ENCODE data around the gene TAOK2. TPM values are rescaled to one million over a fixed set of nuclear protein-coding genes. Genes with fewer than 3 reads are reported as not detected.
"Not testable (repeated sequence)": the region's sequence is repeated elsewhere in the genome, so short reads cannot be mapped to it uniquely, and the experiment has no call there.

The TAOK2 gene
- total RNA-seq, 1 donor from 2014 or later = 35.0 TPM

DNA sequence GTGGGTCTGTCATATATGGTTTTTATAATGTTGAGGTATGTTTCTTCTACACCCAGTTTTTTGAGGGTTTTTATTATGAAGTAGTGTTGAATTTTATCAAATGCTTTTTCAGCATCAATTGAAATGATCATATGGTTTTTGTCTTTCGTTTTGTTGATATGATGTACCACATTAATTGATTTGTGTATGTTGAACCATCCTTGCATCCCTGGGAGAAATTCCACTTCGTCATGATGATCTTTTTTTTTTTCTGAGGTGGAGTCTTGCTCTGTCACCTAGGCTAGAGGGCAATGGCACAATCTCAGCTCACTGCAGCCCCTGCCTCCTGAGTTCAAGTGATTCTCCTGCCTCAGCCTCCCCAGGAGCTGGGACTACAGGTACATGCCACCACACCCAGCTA is 25.8 kb upstream of the TAOK2 start:
- peaks cover 0 to 7% (median 3%) of the 10 kb centered on the region in 3 donors for H3K4me1 ChIP-seq (ENCODE audit: control insufficient read depth in 3 of 3, insufficient read depth in 3 of 3, low read length in 3 of 3)
- no peaks in the 10 kb centered on the region for H3K36me3 ChIP-seq (ENCODE audit: control insufficient read depth in 3 of 3, insufficient read depth in 3 of 3, low read length in 3 of 3)

DNA sequence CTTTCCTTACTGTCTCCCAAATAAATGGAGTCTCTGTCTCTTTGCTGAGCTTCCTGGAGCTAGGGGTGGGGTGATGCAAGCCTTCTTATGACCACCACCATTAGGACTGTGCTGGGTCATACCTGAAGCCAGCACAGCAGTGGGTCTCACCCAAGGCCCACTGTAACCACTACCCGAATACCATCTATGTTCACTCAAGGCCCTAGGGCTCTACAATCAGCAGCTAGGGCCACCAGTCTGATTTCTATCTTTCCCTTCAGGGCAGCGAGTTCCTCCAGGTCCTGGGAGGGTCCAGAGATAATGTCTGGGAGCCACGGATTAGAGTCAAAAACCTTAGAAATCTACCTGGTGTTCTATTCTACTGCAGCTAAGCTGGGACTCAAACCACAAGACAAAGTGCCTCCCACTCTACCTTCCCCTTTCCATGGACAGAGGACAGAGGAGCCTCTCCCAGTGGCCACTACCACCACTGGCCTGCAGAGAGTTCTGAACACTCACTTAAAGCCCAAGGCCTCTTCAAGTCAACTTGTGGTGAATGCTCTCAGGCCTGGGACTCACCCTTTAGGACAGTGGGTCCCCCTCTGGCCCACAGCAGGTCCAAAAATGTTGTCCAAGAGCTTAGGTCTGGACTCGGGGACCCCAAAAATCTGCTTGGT is 22.7 kb upstream of the TAOK2 start:
- Histone ChIP-seq H3K4me1 (ENCODE audit: control insufficient read depth in 3 of 3, insufficient read depth in 3 of 3, low read length in 3 of 3) (no peaks in the 10 kb centered on the region), H3K27ac (ENCODE audit: low read depth, low read length) (no peak overlapping the region), H3K9me3 (ENCODE audit: control insufficient read depth in 3 of 3, low read length in 3 of 3) (no peaks in the 10 kb centered on the region), H3K36me3 (ENCODE audit: control insufficient read depth in 3 of 3, insufficient read depth in 3 of 3, low read length in 3 of 3) (no peaks in the 10 kb centered on the region), H3K4me3 (ENCODE audit: low read length in 3 of 3) (no peak overlapping the region), H3K9ac (ENCODE audit: low read depth in 1 of 3, low read length in 3 of 3) (no peak overlapping the region), H3K27me3 (ENCODE audit: control insufficient read depth in 3 of 3, insufficient read depth in 3 of 3, low read length in 3 of 3) (no peaks in the 10 kb centered on the region)

More for the DNA sequence above, 25.8 kb upstream of the TAOK2 start:
- no peak overlapping the region for H3K4me3 ChIP-seq (ENCODE audit: low read length in 3 of 3)
- no peak overlapping the region for H3K27ac ChIP-seq (ENCODE audit: low read depth, low read length)
- no peaks in the 10 kb centered on the region for H3K9me3 ChIP-seq (ENCODE audit: control insufficient read depth in 3 of 3, low read length in 3 of 3)
- H3K27me3 ChIP-seq (ENCODE audit: control insufficient read depth in 3 of 3, insufficient read depth in 3 of 3, low read length in 3 of 3) = no peaks in the 10 kb centered on the region
- H3K9ac ChIP-seq (ENCODE audit: low read depth in 1 of 3, low read length in 3 of 3) = no peak overlapping the region

DNA sequence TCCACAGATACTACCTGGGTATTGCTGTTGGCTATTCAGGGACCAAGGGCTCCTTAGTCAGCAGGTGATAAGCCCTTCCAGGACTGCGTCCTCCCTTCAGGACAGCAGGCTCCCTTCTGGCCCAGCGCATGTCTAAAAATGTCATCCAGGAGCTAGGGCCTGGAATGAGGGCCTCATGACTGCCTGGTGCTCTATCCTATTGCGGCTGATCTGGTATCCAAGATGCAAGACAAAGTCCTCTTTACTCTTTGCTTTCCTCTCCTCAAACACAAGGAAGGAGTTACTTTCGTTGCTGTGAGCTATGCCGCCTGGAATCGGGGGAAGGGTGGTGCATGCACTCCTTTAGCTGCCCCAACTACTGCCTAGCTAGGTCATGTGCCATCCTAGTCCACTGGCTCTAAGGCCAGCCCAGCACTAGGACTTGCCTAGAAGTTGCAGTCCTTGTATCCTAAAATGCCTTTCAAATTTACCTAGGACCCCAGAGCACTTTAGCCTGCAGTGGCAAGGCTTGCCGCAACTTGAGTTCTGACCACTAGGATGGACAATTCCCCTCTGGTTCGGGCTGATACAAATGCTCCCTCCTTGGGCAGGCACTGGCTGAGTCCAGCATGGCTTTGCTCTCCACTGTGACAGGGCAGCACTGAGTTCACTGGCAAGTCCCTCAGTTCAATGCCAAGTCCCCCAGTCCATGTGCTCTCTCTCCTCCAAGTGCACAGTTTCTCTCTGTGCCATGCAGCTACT is 21.9 kb upstream of the TAOK2 start:
- Histone ChIP-seq H3K27ac (ENCODE audit: low read depth, low read length) (no peak overlapping the region), H3K9me3 (ENCODE audit: control insufficient read depth in 3 of 3, low read length in 3 of 3) (no peaks in the 10 kb centered on the region), H3K27me3 (ENCODE audit: control insufficient read depth in 3 of 3, insufficient read depth in 3 of 3, low read length in 3 of 3) (no peaks in the 10 kb centered on the region), H3K4me3 (ENCODE audit: low read length in 3 of 3) (no peak overlapping the region), H3K9ac (ENCODE audit: low read depth in 1 of 3, low read length in 3 of 3) (no peak overlapping the region), H3K4me1 (ENCODE audit: control insufficient read depth in 3 of 3, insufficient read depth in 3 of 3, low read length in 3 of 3) (no peaks in the 10 kb centered on the region), H3K36me3 (ENCODE audit: control insufficient read depth in 3 of 3, insufficient read depth in 3 of 3, low read length in 3 of 3) (no peaks in the 10 kb centered on the region)

DNA sequence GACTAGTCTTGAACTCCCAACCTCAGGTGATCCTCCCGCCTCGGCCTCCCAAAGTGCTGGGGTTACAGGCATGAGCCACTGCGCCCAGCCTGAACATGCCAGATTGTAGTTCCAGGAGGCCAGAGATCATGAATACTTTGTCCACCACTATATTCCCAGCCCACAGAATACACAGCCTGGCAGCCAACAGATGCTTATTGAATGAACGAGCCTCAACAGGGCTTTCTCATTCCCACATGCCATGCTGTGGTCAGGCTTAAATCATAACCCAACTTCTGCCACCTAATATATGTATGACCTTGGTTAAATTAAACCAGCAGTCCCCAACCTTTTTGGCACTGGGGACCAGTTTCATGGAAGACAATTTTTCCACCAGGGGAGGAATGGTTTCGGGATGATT is 14.9 kb upstream of the TAOK2 start:
- no peak overlapping the region for H3K27ac ChIP-seq (ENCODE audit: low read depth, low read length)
- no peaks in the 10 kb centered on the region for H3K27me3 ChIP-seq (ENCODE audit: control insufficient read depth in 3 of 3, insufficient read depth in 3 of 3, low read length in 3 of 3)
- peaks cover 12 to 18% (median 16%) of the 10 kb centered on the region in 3 donors for H3K4me1 ChIP-seq (ENCODE audit: control insufficient read depth in 3 of 3, insufficient read depth in 3 of 3, low read length in 3 of 3)
- H3K9me3 ChIP-seq (ENCODE audit: control insufficient read depth in 3 of 3, low read length in 3 of 3) = no peaks in the 10 kb centered on the region
- no peak overlapping the region for H3K4me3 ChIP-seq (ENCODE audit: low read length in 3 of 3)
- no peaks in the 10 kb centered on the region for H3K36me3 ChIP-seq (ENCODE audit: control insufficient read depth in 3 of 3, insufficient read depth in 3 of 3, low read length in 3 of 3)
- H3K9ac ChIP-seq (ENCODE audit: low read depth in 1 of 3, low read length in 3 of 3) = no peak overlapping the region

DNA sequence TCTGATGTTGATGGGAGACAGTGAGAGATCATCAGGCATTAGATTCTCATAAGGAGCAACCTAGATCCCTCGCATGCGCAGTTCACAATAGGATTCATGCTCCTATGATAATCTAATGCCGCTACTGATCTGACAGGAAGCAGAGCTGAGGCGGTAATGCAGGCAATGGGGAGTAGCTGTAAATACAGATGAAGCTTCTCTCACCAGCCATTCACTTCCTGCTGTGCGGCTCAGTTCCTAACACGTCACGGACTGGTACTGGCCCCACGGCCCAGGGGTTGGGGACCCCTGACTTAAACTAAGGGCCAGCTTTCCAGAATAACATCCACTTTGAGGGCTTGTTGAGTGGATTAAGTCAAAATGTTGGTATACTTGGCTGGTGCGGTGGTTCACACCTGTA is 14.4 kb upstream of the TAOK2 start:
- peaks cover 12 to 18% (median 16%) of the 10 kb centered on the region in 3 donors for H3K4me1 ChIP-seq (ENCODE audit: control insufficient read depth in 3 of 3, insufficient read depth in 3 of 3, low read length in 3 of 3)
- H3K27me3 ChIP-seq (ENCODE audit: control insufficient read depth in 3 of 3, insufficient read depth in 3 of 3, low read length in 3 of 3) = no peaks in the 10 kb centered on the region
- H3K9me3 ChIP-seq (ENCODE audit: control insufficient read depth in 3 of 3, low read length in 3 of 3) = no peaks in the 10 kb centered on the region
- H3K27ac ChIP-seq (ENCODE audit: low read depth, low read length) = no peak overlapping the region
- H3K36me3 ChIP-seq (ENCODE audit: control insufficient read depth in 3 of 3, insufficient read depth in 3 of 3, low read length in 3 of 3) = no peaks in the 10 kb centered on the region
- H3K4me3 ChIP-seq (ENCODE audit: low read length in 3 of 3) = no peak overlapping the region
- no peak overlapping the region for H3K9ac ChIP-seq (ENCODE audit: low read depth in 1 of 3, low read length in 3 of 3)

DNA sequence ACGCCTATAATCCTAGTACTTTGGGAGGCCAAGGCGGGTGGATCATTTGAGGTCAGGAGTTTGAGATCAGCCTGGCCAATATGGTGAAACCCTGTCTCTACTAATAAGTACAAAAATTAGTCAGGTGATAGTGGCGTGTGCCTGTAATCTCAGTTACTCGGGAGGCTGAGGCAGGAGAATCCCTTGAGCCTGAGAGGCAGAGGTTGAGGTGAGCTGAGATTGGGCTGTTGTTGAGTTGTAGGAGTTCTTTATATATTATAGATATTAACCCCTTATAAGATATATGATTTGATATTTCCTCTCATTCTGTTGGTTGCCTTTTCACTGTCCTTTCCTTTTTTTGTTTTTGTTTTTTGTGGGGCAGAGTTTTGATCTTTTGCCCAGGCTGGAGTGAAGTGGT is 13.8 kb upstream of the TAOK2 start:
- H3K36me3 ChIP-seq (ENCODE audit: control insufficient read depth in 3 of 3, insufficient read depth in 3 of 3, low read length in 3 of 3); H3K4me3 ChIP-seq (ENCODE audit: low read length in 3 of 3); H3K27ac ChIP-seq (ENCODE audit: low read depth, low read length); H3K9me3 ChIP-seq (ENCODE audit: control insufficient read depth in 3 of 3, low read length in 3 of 3); H3K9ac ChIP-seq (ENCODE audit: low read depth in 1 of 3, low read length in 3 of 3); H3K27me3 ChIP-seq (ENCODE audit: control insufficient read depth in 3 of 3, insufficient read depth in 3 of 3, low read length in 3 of 3): not testable (repeated sequence)
- peaks cover 12 to 18% (median 18%) of the 10 kb centered on the region in 3 donors for H3K4me1 ChIP-seq (ENCODE audit: control insufficient read depth in 3 of 3, insufficient read depth in 3 of 3, low read length in 3 of 3)

DNA sequence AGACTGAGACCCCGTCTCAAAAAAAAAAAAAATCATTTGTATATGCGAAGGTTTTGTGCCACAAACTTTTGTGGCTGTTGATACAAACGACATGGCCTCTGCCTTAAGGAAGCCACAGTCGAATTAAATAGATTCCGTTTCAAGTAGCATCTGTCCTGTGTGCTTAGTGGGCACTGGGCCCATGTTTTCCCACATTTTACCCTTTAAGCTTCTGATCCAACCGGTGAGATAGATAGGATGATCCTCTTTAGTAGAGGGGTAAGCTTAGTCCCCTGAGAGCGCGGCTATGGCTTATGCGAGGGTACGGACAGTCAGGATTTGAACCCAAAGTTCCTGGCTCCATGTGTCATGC is 12.6 kb upstream of the TAOK2 start:
- Histone ChIP-seq H3K9me3 (ENCODE audit: control insufficient read depth in 3 of 3, low read length in 3 of 3) (no peaks in the 10 kb centered on the region), H3K4me1 (ENCODE audit: control insufficient read depth in 3 of 3, insufficient read depth in 3 of 3, low read length in 3 of 3) (peaks cover 12 to 19% (median 18%) of the 10 kb centered on the region in 3 donors), H3K36me3 (ENCODE audit: control insufficient read depth in 3 of 3, insufficient read depth in 3 of 3, low read length in 3 of 3) (peaks cover 0 to 6% (median 0%) of the 10 kb centered on the region in 3 donors), H3K27ac (ENCODE audit: low read depth, low read length) (peak overlapping the region; percentile 85), H3K9ac (ENCODE audit: low read depth in 1 of 3, low read length in 3 of 3) (peak overlapping the region in 2 of 3 donors; percentile 85 to 87), H3K27me3 (ENCODE audit: control insufficient read depth in 3 of 3, insufficient read depth in 3 of 3, low read length in 3 of 3) (no peaks in the 10 kb centered on the region), H3K4me3 (ENCODE audit: low read length in 3 of 3) (peak overlapping the region; percentile 89 to 90 (median 89))

DNA sequence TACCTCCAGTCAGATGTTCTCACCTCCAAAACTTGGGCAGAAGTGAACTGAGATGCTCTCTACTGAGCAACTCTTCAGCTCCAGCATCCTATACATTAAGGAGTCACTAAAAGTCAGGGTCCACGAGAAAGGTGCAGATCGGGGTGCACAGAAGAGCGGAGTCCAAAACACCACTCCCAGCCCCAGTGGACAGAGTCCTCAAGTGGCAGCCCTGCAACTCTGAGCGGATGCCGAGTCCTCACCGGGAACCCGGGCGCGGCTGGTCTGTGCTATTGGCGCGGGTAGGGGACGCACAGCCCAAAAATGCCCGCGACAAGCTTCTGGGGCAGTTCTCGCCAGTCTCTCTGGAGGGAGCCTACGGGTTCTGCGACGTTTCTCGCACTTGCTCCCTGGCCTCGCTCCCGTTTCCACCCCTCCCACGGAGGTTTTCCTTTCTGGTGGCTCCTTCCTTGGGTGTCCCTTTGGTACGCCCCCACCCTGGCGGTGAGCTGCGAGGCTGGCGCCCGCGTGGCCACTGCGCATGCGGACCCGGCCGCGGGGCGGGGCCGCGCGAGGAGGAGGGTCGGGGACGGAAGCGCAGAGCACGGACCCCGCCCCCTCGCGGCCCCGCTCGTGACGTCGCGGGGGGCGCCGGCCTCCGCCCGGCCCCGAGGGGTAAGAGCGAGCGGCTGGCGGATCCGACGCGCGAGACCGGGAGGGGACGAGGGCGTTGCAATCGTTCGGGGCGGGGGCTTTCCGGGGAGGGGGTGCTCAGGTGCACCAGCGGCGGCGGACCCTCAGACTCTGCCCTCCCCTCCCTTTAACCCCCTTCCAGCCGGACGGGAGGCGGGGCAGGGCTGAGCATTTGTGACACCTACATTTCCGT is 12.0 kb upstream of the TAOK2 start, which contains the start of gene TMEM219:
TMEM219 (plus strand) TSS at position 601 of the 865 bp plus-strand sequence. CDS start 1,065 bp downstream, outside the sequence.
- peak within 1 kb of the TSS; percentile 85 for H3K27ac ChIP-seq (ENCODE audit: low read depth, low read length)
- peak within 1 kb of the TSS; percentile 89 to 90 (median 89) for H3K4me3 ChIP-seq (ENCODE audit: low read length in 3 of 3)
- peak within 1 kb of the TSS; percentile 77 to 87 (median 85) for H3K9ac ChIP-seq (ENCODE audit: low read depth in 1 of 3, low read length in 3 of 3)
- no peaks in the 10 kb centered on the region for H3K27me3 ChIP-seq (ENCODE audit: control insufficient read depth in 3 of 3, insufficient read depth in 3 of 3, low read length in 3 of 3)
- H3K36me3 ChIP-seq (ENCODE audit: control insufficient read depth in 3 of 3, insufficient read depth in 3 of 3, low read length in 3 of 3) = peaks cover 0 to 6% (median 0%) of the 10 kb centered on the region in 3 donors
- H3K9me3 ChIP-seq (ENCODE audit: control insufficient read depth in 3 of 3, low read length in 3 of 3) = no peaks in the 10 kb centered on the region
- peaks cover 12 to 19% (median 18%) of the 10 kb centered on the region in 3 donors for H3K4me1 ChIP-seq (ENCODE audit: control insufficient read depth in 3 of 3, insufficient read depth in 3 of 3, low read length in 3 of 3)

DNA sequence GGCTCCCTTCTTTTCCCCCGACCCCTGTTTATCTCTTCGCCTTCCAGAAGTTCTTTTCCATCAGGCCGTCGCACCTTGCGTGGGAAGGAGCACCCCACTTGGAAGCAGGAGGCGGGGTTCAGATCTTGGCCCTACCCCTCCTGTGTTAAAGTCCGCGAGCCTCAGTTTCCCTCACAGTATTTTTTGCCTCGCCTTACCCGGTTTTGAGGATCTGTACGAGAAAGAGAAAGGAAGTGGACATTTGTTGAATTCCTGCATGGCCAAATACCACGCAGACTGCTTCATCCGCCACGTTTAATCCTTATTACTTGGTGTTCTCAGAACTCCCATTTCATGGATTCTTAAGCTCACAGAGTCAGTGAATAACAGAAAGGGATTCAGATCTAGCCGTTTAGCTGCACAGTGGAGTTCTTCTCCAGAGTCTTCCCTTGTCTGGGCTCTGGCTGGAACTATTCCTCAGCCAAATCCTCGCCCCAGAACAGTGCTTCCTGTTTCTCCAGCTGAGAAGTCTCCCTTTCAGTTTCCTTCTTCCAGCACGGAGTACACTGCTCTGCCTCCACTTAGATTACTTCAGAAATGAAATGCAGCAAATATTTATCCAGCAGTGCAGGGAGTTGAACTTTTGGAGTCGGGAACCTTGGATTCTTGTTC is 11.2 kb upstream of the TAOK2 start:
- H3K36me3 ChIP-seq (ENCODE audit: control insufficient read depth in 3 of 3, insufficient read depth in 3 of 3, low read length in 3 of 3) = peaks cover 0 to 6% (median 0%) of the 10 kb centered on the region in 3 donors
- H3K4me1 ChIP-seq (ENCODE audit: control insufficient read depth in 3 of 3, insufficient read depth in 3 of 3, low read length in 3 of 3) = peaks cover 12 to 19% (median 18%) of the 10 kb centered on the region in 3 donors
- peak overlapping the region; percentile 77 to 87 (median 85) for H3K9ac ChIP-seq (ENCODE audit: low read depth in 1 of 3, low read length in 3 of 3)
- peak overlapping the region; percentile 89 to 90 (median 89) for H3K4me3 ChIP-seq (ENCODE audit: low read length in 3 of 3)
- H3K27ac ChIP-seq (ENCODE audit: low read depth, low read length) = peak overlapping the region; percentile 85
- H3K9me3 ChIP-seq (ENCODE audit: control insufficient read depth in 3 of 3, low read length in 3 of 3) = no peaks in the 10 kb centered on the region
- H3K27me3 ChIP-seq (ENCODE audit: control insufficient read depth in 3 of 3, insufficient read depth in 3 of 3, low read length in 3 of 3) = no peaks in the 10 kb centered on the region

Measured in skeletal muscle tissue (tissue), 4 donors.